NCI-H345 treated with DMSO at 0.1 percent for 48 hours (cell line): ENCODE measurements around the gene NANP.
"Not testable (repeated sequence)": the region's sequence is repeated elsewhere in the genome, so short reads cannot be mapped to it uniquely, and the experiment has no call there.

ENCODE experiments used
- DNase-seq: peaks from one replicate; lab custom pipeline; 2025; ENCODE audit not compliant: unreplicated experiment; lab: John Stamatoyannopoulos, UW

The NANP gene, protein sequence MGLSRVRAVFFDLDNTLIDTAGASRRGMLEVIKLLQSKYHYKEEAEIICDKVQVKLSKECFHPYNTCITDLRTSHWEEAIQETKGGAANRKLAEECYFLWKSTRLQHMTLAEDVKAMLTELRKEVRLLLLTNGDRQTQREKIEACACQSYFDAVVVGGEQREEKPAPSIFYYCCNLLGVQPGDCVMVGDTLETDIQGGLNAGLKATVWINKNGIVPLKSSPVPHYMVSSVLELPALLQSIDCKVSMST

DNA sequence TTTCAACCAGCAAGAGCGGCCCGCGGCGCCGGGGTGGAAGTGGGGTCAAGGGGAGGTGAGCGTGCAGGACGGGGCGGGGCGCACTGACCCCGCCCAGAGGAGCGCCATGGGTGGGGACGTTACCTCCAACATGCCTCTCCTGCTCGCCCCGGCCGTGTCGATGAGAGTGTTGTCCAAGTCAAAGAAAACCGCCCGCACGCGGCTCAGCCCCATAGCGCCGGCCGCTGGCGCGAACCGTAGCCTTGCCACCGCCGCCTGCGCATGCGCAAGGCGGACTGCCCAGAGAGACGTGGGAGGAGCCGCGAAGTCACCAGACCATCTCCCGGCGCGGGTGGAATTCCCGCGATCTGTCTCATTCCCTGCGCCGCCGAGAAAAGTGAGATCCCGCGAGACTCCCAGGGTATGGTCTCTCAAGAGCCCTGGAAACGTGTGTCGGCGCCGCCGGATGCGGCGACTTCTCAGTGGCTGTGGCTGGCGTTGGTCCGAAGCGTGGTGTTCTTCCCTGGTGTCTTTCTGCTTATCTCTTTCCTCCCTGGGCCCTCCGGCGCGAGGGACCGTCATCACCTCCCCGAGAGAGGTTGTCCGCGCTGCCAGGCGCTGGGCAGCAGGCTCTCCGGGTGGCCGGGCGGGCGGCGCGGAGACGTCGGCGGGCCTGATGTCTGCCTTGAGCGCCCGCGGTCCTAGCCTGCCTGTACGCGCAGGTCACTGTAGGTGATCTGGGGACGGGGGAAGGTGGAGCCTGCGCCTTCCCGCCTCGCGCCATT is at the start of gene NANP:
NANP (minus strand) TSS at position 279 of the 764 bp plus-strand sequence; CDS start at position 213, 66 bp downstream.
- peak; percentile 97 for DNase-seq

DNA sequence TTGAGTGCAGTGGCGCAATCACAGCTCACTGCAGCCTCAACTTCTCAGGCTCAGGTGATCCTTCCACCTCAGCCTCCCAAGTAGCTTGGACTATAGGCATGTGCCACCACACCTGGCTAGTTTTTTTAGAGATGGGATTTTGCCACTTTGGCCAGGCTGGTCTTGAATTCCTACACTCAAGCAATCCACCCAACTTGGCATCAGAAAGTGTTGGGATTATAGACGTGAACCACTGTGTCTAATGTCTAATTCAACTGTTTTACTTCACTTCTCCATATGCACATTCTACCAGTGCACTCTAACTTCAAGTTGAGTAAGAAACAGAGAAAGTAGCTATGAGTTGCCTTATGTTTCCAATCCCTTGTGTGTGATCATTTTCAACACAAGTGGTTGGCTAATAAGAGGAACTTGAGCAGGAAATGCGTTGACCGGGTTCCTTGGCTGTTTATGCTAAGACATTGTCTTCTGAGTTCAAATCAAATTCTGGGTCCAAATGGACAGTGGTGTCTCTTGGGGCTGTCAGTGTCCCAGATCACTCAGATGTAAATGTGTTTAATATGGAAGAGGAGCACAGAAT is 48.9 kb upstream of the NANP start:
- DNase-seq = no peak

DNA sequence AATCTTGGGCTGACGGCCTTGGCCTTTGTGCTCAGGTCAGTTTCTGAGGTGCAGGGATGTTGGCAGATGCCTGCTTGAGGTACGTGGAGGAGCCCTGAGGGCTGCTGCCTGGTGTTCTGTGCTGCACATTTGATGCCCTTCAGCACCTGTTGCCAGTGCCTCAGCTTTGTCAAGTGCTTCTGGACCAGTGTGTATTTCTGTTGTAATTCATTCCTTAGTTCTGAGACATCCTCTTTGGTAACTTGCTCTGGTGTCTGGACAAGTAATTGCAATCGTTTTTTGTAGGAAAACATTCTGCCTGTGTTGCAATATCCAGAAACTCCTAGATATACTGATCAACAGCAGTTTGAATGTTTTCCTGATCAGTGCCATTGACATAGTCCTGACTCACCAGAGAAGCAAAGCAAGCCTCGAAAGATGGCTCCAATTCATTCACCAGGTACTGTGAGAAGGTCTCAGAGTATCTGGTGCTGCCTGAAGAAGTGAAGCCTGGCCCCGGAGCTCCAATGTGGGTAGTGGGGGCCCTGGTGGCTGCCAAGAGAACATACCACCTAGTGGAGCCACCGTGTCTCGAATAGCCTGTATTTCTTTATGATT is 46.1 kb upstream of the NANP start:
- DNase-seq = no peak

DNA sequence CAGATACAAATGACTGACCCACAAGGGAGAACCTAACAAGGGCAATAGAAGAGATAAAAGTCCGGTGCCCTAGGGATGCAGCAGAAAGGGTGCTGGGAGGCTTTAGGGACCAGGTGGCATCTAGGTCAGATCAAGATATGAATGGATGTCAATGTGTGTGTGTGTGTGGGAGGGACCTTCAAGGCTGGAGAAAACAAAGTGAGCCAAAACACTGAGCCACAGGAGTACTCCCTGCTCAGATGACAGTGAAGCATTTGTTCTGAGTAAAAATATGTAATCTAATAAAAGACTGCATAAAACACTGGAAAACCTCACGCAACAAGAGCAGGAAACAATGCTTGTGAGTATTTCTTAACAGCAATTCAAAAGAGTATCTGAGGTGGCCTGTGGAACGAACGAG is 44.6 kb upstream of the NANP start:
- no peak for DNase-seq

DNA sequence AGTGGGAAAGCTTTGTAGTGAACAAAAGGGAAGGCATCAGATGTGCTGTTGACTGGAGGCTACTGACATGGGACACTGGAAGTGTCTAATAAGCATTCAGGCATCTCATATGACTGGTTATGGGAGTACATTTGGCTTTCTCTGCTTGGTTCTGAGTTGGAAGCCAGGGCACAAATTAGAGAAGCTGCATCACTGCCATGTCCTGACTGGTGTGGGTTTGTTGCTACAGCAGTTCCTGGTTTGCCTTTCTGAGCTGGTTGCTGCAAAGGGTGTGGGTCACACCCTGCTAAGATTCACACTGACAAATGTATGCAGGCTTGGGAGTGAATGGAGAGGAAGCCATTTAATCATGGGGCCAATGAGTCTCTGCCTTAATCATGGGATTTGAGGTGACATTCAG is 36.2 kb upstream of the NANP start:
- no peak for DNase-seq

DNA sequence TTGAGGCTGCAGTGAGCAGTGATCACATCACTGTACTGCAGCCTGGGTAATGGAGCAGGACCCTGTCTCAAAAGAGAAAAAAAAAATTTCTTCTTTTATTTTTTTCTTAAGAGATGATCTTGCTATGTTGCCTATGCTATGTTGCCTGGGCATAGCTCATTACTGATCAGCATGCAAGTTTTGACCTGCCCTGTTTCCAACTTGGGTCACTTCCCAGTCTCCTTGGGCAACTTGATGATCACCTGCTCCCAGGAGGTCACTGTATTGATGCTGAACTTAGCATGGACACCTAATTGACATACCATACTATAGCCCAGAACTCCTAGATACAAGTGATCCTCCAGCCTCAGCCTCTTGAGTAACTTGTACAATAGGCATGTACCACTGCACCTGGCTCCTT is 30.7 kb upstream of the NANP start:
- DNase-seq = no peak

DNA sequence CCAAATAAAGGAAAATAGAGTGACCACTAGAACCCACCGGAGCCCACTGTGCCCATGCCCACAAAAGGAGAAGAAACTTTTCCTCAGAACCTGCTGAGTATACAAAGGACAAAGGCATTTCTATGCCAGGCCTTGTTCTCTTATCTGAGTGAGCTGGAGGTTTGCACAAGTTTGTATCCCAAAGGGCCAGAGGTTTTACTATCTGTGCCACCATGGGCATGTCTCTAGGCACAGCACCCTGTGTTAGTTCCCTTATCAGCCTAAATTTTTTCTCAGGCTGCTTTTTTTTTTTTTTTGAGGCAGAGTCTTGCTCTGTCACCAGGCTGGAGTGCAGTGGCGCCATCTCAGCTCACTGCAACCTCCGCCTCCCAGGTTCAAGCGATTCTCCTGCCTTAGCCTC is 29.1 kb upstream of the NANP start:
- not testable (repeated sequence) for DNase-seq

DNA sequence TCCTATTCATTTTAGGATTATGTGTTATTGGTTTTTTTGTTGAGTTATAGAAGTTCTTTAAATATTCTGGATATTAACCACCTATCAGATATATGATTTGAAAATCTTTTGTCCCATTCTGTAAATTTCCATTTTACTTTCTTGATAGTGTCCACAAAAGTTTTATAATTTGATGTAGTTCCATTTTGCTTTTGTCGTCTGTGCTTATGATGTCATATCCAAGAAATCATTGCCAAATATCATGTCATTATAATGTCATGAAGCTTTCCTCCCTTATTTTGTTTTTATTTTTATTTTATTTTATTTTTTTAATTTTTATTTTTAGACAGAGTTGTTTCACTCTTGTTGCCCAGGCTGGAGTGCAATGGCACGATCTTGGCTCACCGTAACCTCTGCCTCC is 21.0 kb upstream of the NANP start:
- DNase-seq = no peak

DNA sequence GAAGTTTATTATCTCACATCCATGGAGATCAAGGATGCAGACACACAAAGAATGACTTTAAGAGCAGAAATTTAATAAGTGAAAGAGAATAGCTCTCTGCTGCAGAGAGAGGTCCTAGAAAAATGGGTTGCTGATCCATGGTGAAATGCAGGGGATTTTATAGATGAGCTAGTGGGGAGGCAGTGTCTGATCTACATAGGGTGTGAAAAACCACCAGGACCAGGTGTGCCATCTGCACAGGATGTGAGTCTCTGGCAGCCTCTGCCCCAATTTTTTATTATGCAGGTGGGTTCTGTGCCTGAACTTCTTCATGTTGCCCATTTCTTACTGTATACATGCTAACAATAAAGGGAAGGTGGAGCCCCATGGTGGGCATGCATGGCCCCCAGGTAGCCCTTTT is 19.9 kb upstream of the NANP start:
- DNase-seq = no peak

DNA sequence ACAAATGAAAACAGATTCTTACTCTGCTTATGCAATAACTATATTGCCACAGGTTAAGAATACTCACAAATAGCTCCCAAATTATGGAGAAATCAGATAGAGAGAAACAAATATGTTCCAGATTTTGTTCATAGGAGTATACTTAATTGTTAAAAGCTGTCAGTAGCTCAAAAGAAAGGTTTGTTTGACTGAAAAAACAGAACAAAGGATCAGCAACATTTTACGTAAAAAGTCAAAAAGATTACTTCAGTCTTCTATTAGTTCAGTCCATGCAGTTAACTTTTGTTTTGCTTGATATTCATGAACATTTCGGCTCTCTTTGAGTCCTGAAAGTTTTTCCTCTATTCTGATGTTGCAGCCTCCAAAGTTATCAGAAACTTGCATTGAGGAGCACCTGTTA is 13.4 kb upstream of the NANP start:
- DNase-seq = no peak

DNA sequence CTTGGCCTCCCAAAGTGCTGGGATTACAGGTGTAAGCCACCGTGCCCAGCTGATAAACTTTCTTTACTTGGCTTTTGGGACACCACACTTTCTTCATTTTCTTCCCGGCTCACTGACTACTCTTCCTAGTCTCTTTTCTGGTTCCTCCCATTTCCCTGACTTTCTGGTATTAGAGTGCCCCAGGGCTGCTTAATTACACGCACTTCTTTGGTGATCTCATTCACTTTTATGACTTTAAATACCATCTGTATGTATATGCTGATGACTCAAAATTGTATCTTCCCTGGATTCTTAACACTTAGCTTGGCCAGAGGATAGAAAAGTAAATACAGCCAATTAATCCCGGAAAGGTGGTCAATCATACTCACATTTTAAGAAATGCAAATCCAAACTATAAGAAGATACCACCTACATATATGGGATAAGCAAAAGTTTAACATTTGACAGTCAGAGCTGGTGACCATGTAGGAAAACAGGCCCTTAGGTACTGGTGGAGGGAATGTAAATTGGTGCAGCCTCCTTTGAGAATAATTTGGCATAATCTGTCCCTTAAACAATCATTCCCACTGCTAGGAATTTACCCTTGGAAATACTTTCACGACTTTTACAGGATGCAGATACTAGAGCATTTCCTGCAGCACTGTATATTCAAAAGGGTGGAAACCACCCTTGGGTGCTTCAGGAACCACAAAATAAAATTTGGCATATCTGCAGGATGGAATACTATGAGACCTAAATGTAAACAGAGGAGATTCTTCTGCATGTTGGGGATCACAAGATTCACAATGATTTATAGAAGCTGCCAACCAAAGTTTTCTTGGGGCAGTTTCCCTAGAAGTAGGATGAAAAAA is 9.4 kb upstream of the NANP start:
- no peak for DNase-seq

DNA sequence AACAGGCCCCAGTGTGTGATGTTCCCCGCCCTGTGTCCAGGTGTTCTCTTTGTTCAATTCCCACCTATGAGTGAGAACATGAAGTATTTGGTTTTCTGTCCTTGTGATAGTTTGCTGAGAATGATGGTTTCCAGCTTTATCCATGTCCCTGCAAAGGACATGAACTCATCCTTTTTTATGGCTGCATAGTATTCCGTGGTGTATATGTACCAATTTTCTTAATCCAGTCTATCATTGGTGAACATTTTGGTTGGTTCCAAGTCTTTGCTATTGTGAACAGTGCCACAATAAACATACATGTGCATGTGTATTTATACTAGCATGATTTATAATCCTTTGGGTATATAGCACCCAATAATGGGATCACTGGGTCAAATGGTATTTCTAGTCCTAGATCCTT is 6.8 kb upstream of the NANP start:
- not testable (repeated sequence) for DNase-seq

DNA sequence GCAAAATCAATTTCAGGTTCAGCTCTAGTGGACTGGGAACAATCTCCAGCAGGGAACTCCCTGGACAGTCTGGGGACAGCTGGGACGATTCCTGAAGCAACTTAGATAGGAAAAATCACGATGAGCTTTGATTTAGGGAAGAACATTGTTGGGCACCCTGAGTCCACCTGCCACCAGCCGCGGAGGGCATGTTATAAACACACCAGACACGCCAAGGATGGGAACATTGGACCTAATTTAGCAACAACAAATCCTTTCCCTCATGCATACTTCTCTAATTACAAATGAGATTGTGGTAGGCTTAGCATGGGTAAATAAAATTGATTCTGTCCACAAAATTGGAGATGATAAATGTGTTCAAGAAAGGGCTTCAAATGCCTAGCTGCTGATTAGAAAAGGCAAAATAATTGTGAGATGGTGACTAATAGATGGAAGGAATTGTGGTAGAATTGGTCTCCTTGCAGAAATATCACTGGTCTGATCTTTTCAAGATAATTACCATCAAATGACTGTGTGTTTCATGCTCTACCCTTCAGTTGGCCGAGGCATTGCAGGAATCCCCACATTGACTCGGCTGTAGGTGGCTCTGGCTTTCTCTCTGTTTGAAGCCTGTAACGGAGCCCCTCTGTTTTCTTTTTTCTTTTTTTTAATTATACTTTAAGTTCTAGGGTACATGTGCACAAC is 6.1 kb upstream of the NANP start:
- no peak for DNase-seq

DNA sequence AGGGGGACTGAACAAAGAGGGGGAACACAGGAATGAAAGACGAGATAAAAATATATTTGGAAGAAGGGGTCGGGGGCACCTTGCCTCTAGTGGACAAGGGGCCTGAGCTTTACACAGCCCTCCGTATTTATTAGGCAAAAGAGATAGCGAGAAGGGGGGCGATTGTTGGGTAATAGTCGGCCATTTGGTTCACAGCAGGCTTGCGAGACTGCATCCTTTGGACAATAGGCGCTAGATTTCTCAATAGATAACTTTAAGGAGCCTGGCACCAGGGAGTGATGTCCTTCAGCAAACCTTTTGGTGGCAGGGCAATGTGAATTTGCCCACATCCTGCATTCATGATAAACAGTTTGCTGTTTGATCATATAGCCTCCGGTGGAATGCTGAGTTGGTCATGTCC is 3.0 kb upstream of the NANP start:
- DNase-seq = no peak

DNA sequence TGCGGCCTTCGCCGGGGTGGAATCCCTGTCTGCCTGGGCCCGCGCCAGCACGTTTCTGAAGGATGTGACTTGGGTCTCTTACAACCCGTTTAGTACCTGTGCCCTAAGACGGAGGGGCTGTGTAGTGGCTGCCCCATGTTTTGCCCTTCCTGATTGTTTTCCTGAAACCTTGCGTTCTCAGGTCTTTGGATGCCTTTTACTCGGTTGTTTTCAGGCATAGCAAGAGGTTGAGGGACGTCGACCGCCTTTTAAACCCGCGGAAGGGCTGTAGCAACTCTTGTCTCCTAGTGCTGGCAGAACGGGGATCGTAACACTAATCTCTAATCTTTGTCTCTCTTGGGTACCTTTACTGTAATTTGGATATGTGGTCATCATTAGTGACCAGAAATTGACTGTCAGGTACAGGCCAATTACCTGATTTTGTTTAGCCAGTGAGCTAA is 706 bp upstream of the NANP start:
- no peak for DNase-seq

DNA sequence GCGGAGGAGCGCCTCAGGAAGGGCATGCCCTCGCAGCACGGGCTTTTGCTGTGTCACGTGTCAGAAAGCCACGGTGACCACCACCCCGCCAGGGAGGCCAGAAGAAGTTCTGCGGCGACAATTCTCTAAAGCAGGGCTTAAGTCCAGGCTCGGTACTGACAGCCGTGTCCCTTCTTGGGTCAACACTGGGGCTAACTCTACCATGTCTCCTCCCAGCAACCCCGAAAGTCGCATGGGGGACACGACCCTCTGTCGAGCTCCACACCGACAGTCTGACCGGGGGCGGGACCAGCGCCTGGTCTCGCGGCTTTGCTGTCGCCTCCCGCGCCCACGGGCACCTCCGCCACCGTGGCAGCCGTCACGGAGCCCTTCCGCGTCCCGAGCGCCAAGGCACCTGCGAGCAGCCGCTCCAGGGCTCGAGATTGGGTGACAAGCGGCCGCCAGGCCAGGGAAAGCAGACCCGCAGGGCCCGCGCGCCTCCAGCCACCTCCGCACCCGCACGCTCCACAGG is 534 bp downstream of the NANP start:
- no peak for DNase-seq

DNA sequence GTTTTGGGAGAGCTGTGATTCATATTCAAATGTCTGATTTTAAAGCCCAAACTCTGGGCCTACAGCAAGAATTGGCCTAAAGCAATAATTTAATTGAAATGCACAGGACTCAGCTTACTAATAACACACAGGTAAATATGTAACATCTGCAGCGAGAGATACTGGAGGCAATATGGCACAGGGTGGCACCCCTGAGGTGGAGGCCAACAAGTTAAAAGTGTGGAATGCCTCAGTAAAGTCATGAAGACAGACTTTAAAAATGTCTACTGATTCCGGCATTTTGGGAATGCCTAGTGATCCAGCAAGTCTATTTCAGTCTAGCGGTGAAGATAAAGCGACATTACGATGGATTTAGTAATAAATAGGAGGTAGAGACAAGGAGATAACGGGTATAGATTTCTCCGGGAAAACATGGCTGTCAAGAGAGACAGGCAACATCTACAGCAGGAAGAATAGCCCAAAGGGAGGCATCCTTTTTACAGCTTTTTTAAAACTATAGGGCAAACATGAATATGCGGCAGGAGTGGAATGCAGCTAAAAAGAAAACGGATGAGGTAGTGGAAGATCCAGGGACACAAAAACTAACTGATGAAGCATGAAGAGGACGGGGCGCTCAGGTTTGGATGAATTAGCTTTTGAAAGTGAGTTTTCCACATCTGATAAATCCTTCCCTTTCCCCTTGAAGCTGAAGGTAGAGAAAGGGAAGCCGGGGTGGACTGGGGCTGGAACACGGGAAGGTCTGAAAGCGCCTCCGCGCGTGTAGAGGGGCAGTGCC is 1.2 kb downstream of the NANP start:
- no peak for DNase-seq

DNA sequence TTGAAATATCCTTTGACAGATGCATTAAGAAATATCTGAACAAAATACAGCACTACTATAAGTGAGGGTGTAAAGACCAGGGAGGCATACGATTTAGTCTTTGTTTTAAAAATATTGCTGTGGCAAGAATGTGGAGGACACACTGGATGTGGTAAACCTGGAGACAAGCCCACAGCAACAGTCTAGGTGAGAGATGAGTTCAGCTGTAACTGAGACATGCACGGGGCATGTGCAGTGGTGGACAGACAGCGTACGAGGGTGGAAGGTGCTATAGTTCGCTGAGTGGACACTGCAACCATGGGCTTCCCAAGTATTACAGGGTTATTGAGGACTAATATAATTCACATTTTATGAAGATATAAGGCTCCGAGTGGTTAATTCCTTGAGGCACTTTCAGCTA is 1.8 kb downstream of the NANP start:
- DNase-seq = no peak

DNA sequence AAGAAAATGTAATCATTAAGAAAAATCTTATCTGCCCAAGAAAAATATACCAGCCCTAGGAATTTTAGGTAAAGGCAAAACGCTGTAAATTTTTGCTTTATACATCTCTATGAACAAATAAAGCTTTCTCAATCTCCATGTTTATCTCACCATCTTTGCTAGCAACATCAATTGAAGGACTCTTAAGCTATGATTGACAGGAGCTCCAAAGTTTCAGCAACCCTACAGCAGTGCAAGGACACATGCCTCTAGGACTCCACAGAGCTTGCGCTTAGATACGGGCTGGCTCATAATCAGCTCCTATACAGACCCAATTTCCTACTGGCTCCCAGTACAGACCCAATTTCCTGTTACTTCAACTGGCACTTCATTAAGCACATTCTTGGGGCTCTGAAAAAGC is 4.3 kb downstream of the NANP start:
- no peak for DNase-seq

DNA sequence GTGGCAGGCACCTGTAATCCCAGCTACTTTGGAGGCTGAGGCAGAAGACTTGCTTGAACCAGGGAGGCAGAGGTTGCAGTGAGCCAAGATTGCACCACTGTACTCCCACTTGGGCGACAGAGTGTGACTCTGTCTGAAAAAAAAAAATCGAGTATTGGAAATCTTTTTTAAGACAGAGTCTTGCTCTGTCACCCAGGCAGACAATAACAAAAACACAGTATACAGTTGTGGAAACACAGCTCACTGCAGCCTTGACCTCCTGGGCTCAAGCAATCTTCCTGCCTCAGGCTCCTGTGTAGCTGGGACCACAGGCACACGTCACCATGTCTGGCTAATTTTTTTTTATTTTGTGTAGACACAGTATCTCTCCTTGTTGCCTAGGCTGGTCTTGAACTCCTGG is 15.0 kb downstream of the NANP start:
- no peak for DNase-seq
